Measurements from ENCODE around the gene ANXA4. TPM values are rescaled to one million over a fixed set of nuclear protein-coding genes. Genes with fewer than 3 reads are reported as not detected.
"Not testable (repeated sequence)": the region's sequence is repeated elsewhere in the genome, so short reads cannot be mapped to it uniquely, and the experiment has no call there.

The ANXA4 gene
- total RNA-seq, 2 experiments from 2014 or later: 86.9 to 90.4 TPM

- no peak overlapping the region for H3K27ac Mint-ChIP-seq
- DNase-seq: no peak
- no peak overlapping the region for H3K4me3 Mint-ChIP-seq
- no peaks in the 10 kb centered on the region for H3K27me3 Mint-ChIP-seq
- peaks cover 6% of the 10 kb centered on the region for H3K4me1 Mint-ChIP-seq
- no peaks in the 10 kb centered on the region for H3K36me3 Mint-ChIP-seq (ENCODE audit: low read depth)
- no peaks in the 10 kb centered on the region for H3K9me3 Mint-ChIP-seq
- ChIA-PET POLR2A (interaction anchor here (0.6 to 3.4 kb wide), 4 partner anchors 90 to 380 kb away, joined by 3 to 24 read pairs (median 4); partner anchors contain the start of gene SNRNP27), CTCF (interaction anchor here (0.7 to 5.8 kb wide), 30 partner anchors 9 to 568 kb away, joined by 3 to 323 read pairs (median 7); partner anchors contain the start of genes ANXA4, GMCL1, MXD1 and SNRNP27)
Observed at GRCh38 chr2:69725706-69726360, 16.1 kb upstream of the ANXA4 start.

DNA sequence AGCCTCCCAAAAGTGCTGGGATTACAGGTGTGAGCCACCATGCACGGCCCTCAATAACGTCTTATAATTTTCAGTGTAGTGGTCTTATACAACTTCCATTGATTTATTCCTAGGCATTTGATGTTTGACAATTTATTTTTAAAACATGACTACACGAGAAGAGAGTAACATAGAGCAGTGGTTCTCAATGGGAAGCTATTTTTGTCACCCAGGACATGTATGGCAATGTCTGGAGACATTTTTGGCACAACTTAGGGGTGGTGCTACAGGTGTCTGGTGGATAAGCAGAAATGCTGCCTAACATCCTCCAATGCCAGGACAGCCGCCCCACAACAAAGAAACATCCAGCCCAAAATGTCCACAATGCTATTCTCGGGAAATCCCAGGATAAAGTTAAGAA, 12.7 kb upstream of the ANXA4 start:
- ChIA-PET CTCF (no interaction called here), POLR2A (no interaction called here)
- DNase-seq: no peak
- Mint-ChIP-seq H3K27me3 (no peaks in the 10 kb centered on the region), H3K27ac (no peak overlapping the region), H3K4me1 (peaks cover 9% of the 10 kb centered on the region), H3K4me3 (no peak overlapping the region), H3K36me3 (ENCODE audit: low read depth) (no peaks in the 10 kb centered on the region), H3K9me3 (no peaks in the 10 kb centered on the region)

GRCh38 chr2:69729781-69730180, 12.2 kb upstream of the ANXA4 start:
- Mint-ChIP-seq H3K9me3 (no peaks in the 10 kb centered on the region), H3K4me1 (peaks cover 5% of the 10 kb centered on the region), H3K4me3 (no peak overlapping the region), H3K36me3 (ENCODE audit: low read depth) (no peaks in the 10 kb centered on the region), H3K27me3 (no peaks in the 10 kb centered on the region), H3K27ac (no peak overlapping the region)
- DNase-seq: no peak
- ChIA-PET CTCF (no interaction called here), POLR2A (interaction anchor here (4.1 kb wide), 1 partner anchor 12 kb away, joined by 21 read pairs; the partner anchor contains the start of gene ANXA4)

DNA sequence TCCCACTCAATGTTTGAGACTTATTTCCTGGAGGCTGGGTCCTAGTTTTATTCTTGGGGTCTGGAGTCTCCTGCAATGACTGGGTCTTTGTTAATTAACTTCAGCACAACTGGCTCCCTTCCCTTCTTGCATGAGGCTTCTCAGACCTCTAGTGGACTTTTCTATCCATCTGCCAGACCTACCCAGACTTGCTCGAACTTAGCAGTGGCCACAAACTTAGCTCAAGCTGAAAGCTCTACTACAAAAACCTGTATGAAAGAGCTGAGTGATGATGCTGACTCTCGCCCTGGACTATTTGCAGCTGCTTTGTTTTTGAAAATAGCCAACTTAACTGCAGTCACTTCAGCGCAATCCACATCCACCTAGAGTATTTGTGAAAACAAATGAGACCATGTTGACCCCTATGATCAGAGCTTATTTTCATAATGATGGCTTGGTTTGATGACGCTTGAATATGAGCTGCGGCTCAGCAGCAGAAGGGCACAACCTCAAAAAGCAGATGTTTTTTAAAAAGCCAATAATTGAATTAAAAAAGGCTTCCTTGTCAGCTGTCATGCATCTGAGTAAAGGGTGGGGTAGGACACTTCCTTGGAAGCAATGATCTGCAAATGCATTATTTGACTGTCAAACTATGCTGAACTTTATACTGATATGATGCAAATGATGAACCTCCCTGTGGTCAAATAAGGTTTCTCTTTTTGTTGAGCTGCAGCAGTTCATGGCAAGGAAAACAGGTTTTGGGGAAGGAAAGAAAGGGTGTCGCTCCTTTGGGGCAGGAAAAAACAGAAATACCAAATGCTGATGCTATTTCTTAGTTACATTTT, 10.6 kb upstream of the ANXA4 start:
- no peak for DNase-seq
- Mint-ChIP-seq H3K4me3 (no peak overlapping the region), H3K27ac (no peak overlapping the region), H3K36me3 (ENCODE audit: low read depth) (no peaks in the 10 kb centered on the region), H3K27me3 (no peaks in the 10 kb centered on the region), H3K4me1 (peaks cover 3% of the 10 kb centered on the region), H3K9me3 (no peaks in the 10 kb centered on the region)
- POLR2A ChIA-PET: interaction anchor here (0.7 to 4.1 kb wide), 3 partner anchors 10 to 460 kb away, joined by 3 to 21 read pairs (median 4); partner anchors contain the start of genes ANXA4 and C2orf42
- CTCF ChIA-PET: interaction anchor here (0.7 to 1.7 kb wide), 4 partner anchors 10 to 85 kb away, joined by 3 to 13 read pairs (median 3); no protein-coding TSS in a partner anchor

GRCh38 chr2:69733342-69734034, 8.4 kb upstream of the ANXA4 start:
- H3K9me3 Mint-ChIP-seq: no peaks in the 10 kb centered on the region
- ChIA-PET CTCF (interaction anchor here (0.7 to 4.2 kb wide), 5 partner anchors 9 to 160 kb away, joined by 3 to 38 read pairs (median 3); no protein-coding TSS in a partner anchor), POLR2A (interaction anchor here (0.8 to 4.1 kb wide), 3 partner anchors 8 to 82 kb away, joined by 3 to 21 read pairs (median 4); partner anchors contain the start of gene ANXA4)
- H3K36me3 Mint-ChIP-seq (ENCODE audit: low read depth): no peaks in the 10 kb centered on the region
- H3K27ac Mint-ChIP-seq: no peak overlapping the region
- H3K4me1 Mint-ChIP-seq: peaks cover 3% of the 10 kb centered on the region
- H3K4me3 Mint-ChIP-seq: no peak overlapping the region
- H3K27me3 Mint-ChIP-seq: peaks cover 3% of the 10 kb centered on the region
- DNase-seq: no peak

GRCh38 chr2:69734035-69734611, 7.8 kb upstream of the ANXA4 start:
- Mint-ChIP-seq H3K4me3 (no peak overlapping the region), H3K27ac (no peak overlapping the region), H3K27me3 (peaks cover 5% of the 10 kb centered on the region), H3K9me3 (no peaks in the 10 kb centered on the region), H3K4me1 (peaks cover 3% of the 10 kb centered on the region), H3K36me3 (ENCODE audit: low read depth) (no peaks in the 10 kb centered on the region)
- ChIA-PET POLR2A (interaction anchor here (1.0 to 4.1 kb wide), 2 partner anchors 8 to 81 kb away, joined by 3 to 21 read pairs; partner anchors contain the start of gene ANXA4), CTCF (interaction anchor here (0.7 to 4.2 kb wide), 5 partner anchors 10 to 159 kb away, joined by 3 to 38 read pairs (median 3); no protein-coding TSS in a partner anchor)
- DNase-seq: no peak

GRCh38 chr2:69734854-69735544, 6.9 kb upstream of the ANXA4 start:
- ChIA-PET CTCF (interaction anchor here (0.8 to 4.2 kb wide), 3 partner anchors 11 to 82 kb away, joined by 4 to 38 read pairs (median 7); no protein-coding TSS in a partner anchor), POLR2A (interaction anchor here (1.0 to 1.3 kb wide), 2 partner anchors 40 to 81 kb away, joined by 3 read pairs; no protein-coding TSS in a partner anchor)
- DNase-seq: no peak
- Mint-ChIP-seq H3K36me3 (ENCODE audit: low read depth) (no peaks in the 10 kb centered on the region), H3K27ac (no peak overlapping the region), H3K4me1 (peaks cover 3% of the 10 kb centered on the region), H3K27me3 (peaks cover 5% of the 10 kb centered on the region), H3K9me3 (no peaks in the 10 kb centered on the region), H3K4me3 (no peak overlapping the region)

- CTCF ChIA-PET: interaction anchor here (0.8 to 4.2 kb wide), 2 partner anchors 11 to 80 kb away, joined by 4 to 38 read pairs; no protein-coding TSS in a partner anchor
Observed at GRCh38 chr2:69735686-69736085, 6.2 kb upstream of the ANXA4 start.

DNA sequence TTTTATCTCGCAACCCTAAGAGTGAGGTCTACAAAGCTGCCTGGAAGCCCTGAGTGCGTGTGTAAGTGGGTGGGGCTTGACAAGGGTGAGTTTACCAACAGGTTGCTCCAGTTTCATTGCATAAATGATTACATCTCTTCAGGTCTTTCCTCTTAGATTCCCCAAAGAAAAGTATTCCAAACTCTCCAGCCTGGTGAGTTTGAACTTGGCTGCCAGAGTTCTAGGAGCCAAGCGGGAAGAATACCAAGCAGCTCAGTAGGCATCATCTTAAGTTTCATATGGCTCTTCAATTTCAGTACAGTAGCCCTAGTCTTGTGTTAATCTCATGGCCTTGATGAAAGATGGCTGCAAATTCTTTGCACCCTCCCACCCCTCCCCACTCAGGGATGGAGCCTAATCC, 3.8 kb upstream of the ANXA4 start:
- CTCF ChIA-PET: interaction anchor here (1.0 kb wide), 1 partner anchor 78 kb away, joined by 3 read pairs; no protein-coding TSS in a partner anchor
- not testable (repeated sequence) for H3K27me3 Mint-ChIP-seq; H3K36me3 Mint-ChIP-seq (ENCODE audit: low read depth)

More at GRCh38 chr2:69735686-69736085, 6.2 kb upstream of the ANXA4 start:
- POLR2A ChIA-PET: interaction anchor here (1.3 kb wide), 1 partner anchor 40 kb away, joined by 3 read pairs; no protein-coding TSS in a partner anchor
- Mint-ChIP-seq H3K4me3 (no peak overlapping the region), H3K9me3 (no peaks in the 10 kb centered on the region), H3K27ac (no peak overlapping the region), H3K27me3 (peaks cover 8% of the 10 kb centered on the region), H3K36me3 (ENCODE audit: low read depth) (no peaks in the 10 kb centered on the region), H3K4me1 (peaks cover 3% of the 10 kb centered on the region)
- no peak for DNase-seq

DNA sequence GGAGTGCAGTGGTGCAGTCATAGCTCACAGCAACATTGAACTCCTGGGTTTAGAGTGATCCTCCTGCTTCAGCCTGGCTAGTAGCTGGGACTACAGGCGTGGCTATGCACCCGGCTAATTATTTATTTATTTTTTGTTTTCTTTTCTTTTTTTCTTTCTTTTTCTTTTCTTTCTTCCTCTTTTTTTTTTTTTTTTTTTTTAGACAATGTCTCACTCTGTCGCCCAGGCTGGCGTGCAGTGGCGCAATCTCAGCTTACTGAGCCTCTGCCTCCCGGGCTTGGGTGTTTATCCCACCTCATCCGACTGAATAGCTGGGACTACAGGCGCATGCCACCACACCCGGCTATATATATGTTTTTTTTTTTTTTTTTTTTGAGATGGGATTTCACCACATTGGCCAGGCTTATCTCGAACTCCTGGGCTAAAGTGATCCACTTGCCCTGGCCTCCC, 1.4 kb upstream of the ANXA4 start:
- H3K4me3 Mint-ChIP-seq: no peak overlapping the region

More for the DNA sequence above, 3.8 kb upstream of the ANXA4 start:
- H3K4me1 Mint-ChIP-seq: peaks cover 15% of the 10 kb centered on the region
- H3K27ac Mint-ChIP-seq, POLR2A ChIA-PET, H3K4me3 Mint-ChIP-seq, H3K9me3 Mint-ChIP-seq, DNase-seq: not testable (repeated sequence)

GRCh38 chr2:69741229-69741574, 732 bp upstream of the ANXA4 start:
- DNase-seq: peak; percentile 49
- peaks cover 8% of the 10 kb centered on the region for H3K27me3 Mint-ChIP-seq
- no peaks in the 10 kb centered on the region for H3K9me3 Mint-ChIP-seq
- POLR2A ChIA-PET: interaction anchor here (0.9 to 3.5 kb wide), 17 partner anchors 9 to 304 kb away, joined by 3 to 21 read pairs (median 5); partner anchors contain the start of genes AAK1, GMCL1, MXD1 and NFU1
- peaks cover 4% of the 10 kb centered on the region for H3K36me3 Mint-ChIP-seq (ENCODE audit: low read depth)
- H3K27ac Mint-ChIP-seq: peak overlapping the region; percentile 88
- CTCF ChIA-PET: interaction anchor here (0.6 to 7.5 kb wide), 9 partner anchors 10 to 467 kb away, joined by 3 to 71 read pairs (median 5); no protein-coding TSS in a partner anchor
- peak overlapping the region; percentile 84 for H3K4me3 Mint-ChIP-seq
- peaks cover 32% of the 10 kb centered on the region for H3K4me1 Mint-ChIP-seq

More for the DNA sequence above, 1.4 kb upstream of the ANXA4 start:
- Mint-ChIP-seq H3K9me3 (no peaks in the 10 kb centered on the region), H3K4me1 (peaks cover 30% of the 10 kb centered on the region), H3K27me3 (peaks cover 8% of the 10 kb centered on the region), H3K27ac (no peak overlapping the region), H3K36me3 (ENCODE audit: low read depth) (peaks cover 4% of the 10 kb centered on the region)
- ChIA-PET CTCF (interaction anchor here (0.7 to 7.5 kb wide), 8 partner anchors 9 to 174 kb away, joined by 3 to 71 read pairs (median 6); no protein-coding TSS in a partner anchor), POLR2A (interaction anchor here (1.1 to 3.5 kb wide), 11 partner anchors 9 to 303 kb away, joined by 4 to 21 read pairs (median 7); partner anchors contain the start of genes AAK1, MXD1 and NFU1)
- DNase-seq: no peak
